ENCODE data around the gene CSH1.

- no peak for TF ChIP-seq CTCF (IDR thresholded peaks at IDR 0.05)
- no peak for TF ChIP-seq EZH2 (IDR thresholded peaks at IDR 0.05)
Measured at GRCh38 chr17:63855185-63855584, 41.2 kb downstream of the CSH1 start.

All from neural progenitor cell (in vitro differentiated cells).